Measurements from ENCODE around the gene THSD4.
"Not testable (repeated sequence)": the region's sequence is repeated elsewhere in the genome, so short reads cannot be mapped to it uniquely, and the experiment has no call there.

THSD4 gene

GRCh38 chr15:71366522-71366921 is 251.3 kb downstream of the THSD4 start:
- no peak for DNase-seq (ENCODE audit: low read depth in 1 of 2, low spot score in 1 of 2)
- Histone ChIP-seq H3K27ac (replicated peaks) (no peak overlapping the region), H3K27me3 (ENCODE audit: insufficient read depth, poor library complexity, severe bottlenecking) (no peaks in the 10 kb centered on the region), H3K4me3 (replicated peaks; ENCODE audit: insufficient read depth, low read length) (no peak overlapping the region)
- no peak for TF ChIP-seq CTCF (IDR thresholded peaks at IDR 0.05; ENCODE audit: insufficient read depth, low read length)
- TF ChIP-seq REST (IDR thresholded peaks at IDR 0.05; ENCODE audit: insufficient replicate concordance, low read depth): no peak
- no peak for TF ChIP-seq SPI1 (IDR thresholded peaks at IDR 0.05; ENCODE audit: borderline replicate concordance, low read depth)
- no peak for TF ChIP-seq POLR2AphosphoS5 (IDR thresholded peaks at IDR 0.05; ENCODE audit: low read depth)

- H3K27ac ChIP-seq (replicated peaks): no peak overlapping the region
- DNase-seq (ENCODE audit: low read depth in 1 of 2, low spot score in 1 of 2): no peak
- H3K4me3 ChIP-seq (replicated peaks; ENCODE audit: insufficient read depth, low read length): no peak overlapping the region
- no peaks in the 10 kb centered on the region for H3K27me3 ChIP-seq (ENCODE audit: insufficient read depth, poor library complexity, severe bottlenecking)
- TF ChIP-seq POLR2AphosphoS5 (IDR thresholded peaks at IDR 0.05; ENCODE audit: low read depth): no peak
- TF ChIP-seq CTCF (IDR thresholded peaks at IDR 0.05; ENCODE audit: insufficient read depth, low read length): no peak
- no peak for TF ChIP-seq REST (IDR thresholded peaks at IDR 0.05; ENCODE audit: insufficient replicate concordance, low read depth)
- no peak for TF ChIP-seq SPI1 (IDR thresholded peaks at IDR 0.05; ENCODE audit: borderline replicate concordance, low read depth)
- TF ChIP-seq GABPA (IDR thresholded peaks at IDR 0.05; ENCODE audit: low read depth): no peak
Measured at GRCh38 chr15:71366926-71367325, 251.7 kb downstream of the THSD4 start.

- not testable (repeated sequence) for H3K27me3 ChIP-seq (ENCODE audit: insufficient read depth, poor library complexity, severe bottlenecking); H3K27ac ChIP-seq (replicated peaks); H3K4me3 ChIP-seq (replicated peaks; ENCODE audit: insufficient read depth, low read length); DNase-seq (ENCODE audit: low read depth in 1 of 2, low spot score in 1 of 2)
Measured at GRCh38 chr15:71367737-71368136, 252.5 kb downstream of the THSD4 start.

GRCh38 chr15:71372769-71373168 is 257.5 kb downstream of the THSD4 start:
- H3K27ac ChIP-seq (replicated peaks); DNase-seq (ENCODE audit: low read depth in 1 of 2, low spot score in 1 of 2); H3K4me3 ChIP-seq (replicated peaks; ENCODE audit: insufficient read depth, low read length): not testable (repeated sequence)

GRCh38 chr15:71373917-71374316 is 258.6 kb downstream of the THSD4 start:
- Histone ChIP-seq H3K27me3 (ENCODE audit: insufficient read depth, poor library complexity, severe bottlenecking) (no peaks in the 10 kb centered on the region), H3K27ac (replicated peaks) (no peak overlapping the region), H3K4me3 (replicated peaks; ENCODE audit: insufficient read depth, low read length) (no peak overlapping the region)
- TF ChIP-seq CTCF (IDR thresholded peaks at IDR 0.05; ENCODE audit: insufficient read depth, low read length) (no peak), SPI1 (IDR thresholded peaks at IDR 0.05; ENCODE audit: borderline replicate concordance, low read depth) (no peak), GABPA (IDR thresholded peaks at IDR 0.05; ENCODE audit: low read depth) (no peak), POLR2AphosphoS5 (IDR thresholded peaks at IDR 0.05; ENCODE audit: low read depth) (no peak), REST (IDR thresholded peaks at IDR 0.05; ENCODE audit: insufficient replicate concordance, low read depth) (no peak)
- no peak for DNase-seq (ENCODE audit: low read depth in 1 of 2, low spot score in 1 of 2)

More at GRCh38 chr15:71372769-71373168, 257.5 kb downstream of the THSD4 start:
- H3K27me3 ChIP-seq (ENCODE audit: insufficient read depth, poor library complexity, severe bottlenecking): not testable (repeated sequence)

Data from HL-60 (cell line).